EL (cell line): ENCODE data around the gene BCAS3.
A peak's percentile ranks its signal among the peaks of the same experiment; 100 is the strongest.

Source experiments
- DNase-seq: peaks from one replicate; pipeline ENCODE4 v3.0.0-alpha.2; 2016

BCAS3 gene

GRCh38 chr17:61380217-61380835 lies 702.7 kb downstream of the BCAS3 start:
- DNase-seq, result no peak

GRCh38 chr17:61380836-61381525 lies 703.3 kb downstream of the BCAS3 start:
- DNase-seq, result no peak

GRCh38 chr17:61381537-61381936 lies 703.9 kb downstream of the BCAS3 start:
- DNase-seq, result no peak

- no peak for DNase-seq
Observed at GRCh38 chr17:61382796-61383688, 705.4 kb downstream of the BCAS3 start.

GRCh38 chr17:61383689-61384201 lies 706.1 kb downstream of the BCAS3 start:
- DNase-seq, result no peak

- DNase-seq, result no peak
Observed at GRCh38 chr17:61384354-61384691, 706.7 kb downstream of the BCAS3 start.

- DNase-seq, result no peak
Observed at GRCh38 chr17:61384692-61385576, 707.3 kb downstream of the BCAS3 start.

GRCh38 chr17:61385577-61386236 lies 708.1 kb downstream of the BCAS3 start:
- no peak for DNase-seq

GRCh38 chr17:61386251-61386650 lies 708.6 kb downstream of the BCAS3 start:
- no peak for DNase-seq

- no peak for DNase-seq
Observed at GRCh38 chr17:61387011-61387410, 709.4 kb downstream of the BCAS3 start.

GRCh38 chr17:61387511-61388305 lies 710.1 kb downstream of the BCAS3 start:
- DNase-seq, result no peak

GRCh38 chr17:61388561-61389356 lies 711.1 kb downstream of the BCAS3 start:
- DNase-seq, result no peak

- peak; percentile 32 for DNase-seq
Observed at GRCh38 chr17:61389670-61390478, 712.2 kb downstream of the BCAS3 start.

GRCh38 chr17:61390479-61390791 lies 712.8 kb downstream of the BCAS3 start:
- DNase-seq, result no peak

GRCh38 chr17:61391595-61392291 lies 714.1 kb downstream of the BCAS3 start:
- DNase-seq, result no peak

GRCh38 chr17:61392679-61393078 lies 715.0 kb downstream of the BCAS3 start:
- no peak for DNase-seq

GRCh38 chr17:61393550-61393903 lies 715.9 kb downstream of the BCAS3 start:
- no peak for DNase-seq

- peak; percentile 25 for DNase-seq
Observed at GRCh38 chr17:61393904-61394629, 716.4 kb downstream of the BCAS3 start.
